ENCODE data around the gene LY9.

LY9 gene

GRCh38 chr1:160813215-160813614, 17.2 kb downstream of the LY9 start:
- Histone ChIP-seq H3K4me3 (ENCODE audit: insufficient read depth, low read depth, low read length, poor library complexity, severe bottlenecking) (no peak overlapping the region), H3K4me1 (ENCODE audit: control insufficient read depth, insufficient read depth, low read length, poor library complexity, severe bottlenecking) (peaks cover 11% of the 10 kb centered on the region), H3K9me3 (ENCODE audit: control insufficient read depth, low read length) (no peaks in the 10 kb centered on the region), H3K27me3 (replicated peaks; ENCODE audit: control insufficient read depth, insufficient read depth, low read length, poor library complexity, severe bottlenecking) (no peaks in the 10 kb centered on the region), H3K27ac (ENCODE audit: insufficient read depth, low read length, poor library complexity, severe bottlenecking) (no peak overlapping the region), H3K36me3 (ENCODE audit: control insufficient read depth, insufficient read depth, low read length) (peaks cover 74% of the 10 kb centered on the region)
- no peak for DNase-seq

DNA sequence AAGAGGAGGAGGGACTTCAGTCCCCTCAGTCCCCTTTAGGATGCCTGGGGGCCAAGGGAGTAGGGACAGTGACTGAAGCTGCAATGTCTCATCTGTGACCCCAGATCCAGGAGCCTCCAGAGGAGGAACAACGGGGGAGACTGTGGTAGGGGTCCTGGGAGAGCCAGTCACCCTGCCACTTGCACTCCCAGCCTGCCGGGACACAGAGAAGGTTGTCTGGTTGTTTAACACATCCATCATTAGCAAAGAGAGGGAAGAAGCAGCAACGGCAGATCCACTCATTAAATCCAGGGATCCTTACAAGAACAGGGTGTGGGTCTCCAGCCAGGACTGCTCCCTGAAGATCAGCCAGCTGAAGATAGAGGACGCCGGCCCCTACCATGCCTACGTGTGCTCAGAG, 18.3 kb downstream of the LY9 start:
- Histone ChIP-seq H3K4me1 (ENCODE audit: control insufficient read depth, insufficient read depth, low read length, poor library complexity, severe bottlenecking) (peaks cover 8% of the 10 kb centered on the region), H3K36me3 (ENCODE audit: control insufficient read depth, insufficient read depth, low read length) (peaks cover 77% of the 10 kb centered on the region), H3K9me3 (ENCODE audit: control insufficient read depth, low read length) (no peaks in the 10 kb centered on the region), H3K27ac (ENCODE audit: insufficient read depth, low read length, poor library complexity, severe bottlenecking) (no peak overlapping the region), H3K4me3 (ENCODE audit: insufficient read depth, low read depth, low read length, poor library complexity, severe bottlenecking) (no peak overlapping the region), H3K27me3 (replicated peaks; ENCODE audit: control insufficient read depth, insufficient read depth, low read length, poor library complexity, severe bottlenecking) (no peaks in the 10 kb centered on the region)
- DNase-seq = no peak

DNA sequence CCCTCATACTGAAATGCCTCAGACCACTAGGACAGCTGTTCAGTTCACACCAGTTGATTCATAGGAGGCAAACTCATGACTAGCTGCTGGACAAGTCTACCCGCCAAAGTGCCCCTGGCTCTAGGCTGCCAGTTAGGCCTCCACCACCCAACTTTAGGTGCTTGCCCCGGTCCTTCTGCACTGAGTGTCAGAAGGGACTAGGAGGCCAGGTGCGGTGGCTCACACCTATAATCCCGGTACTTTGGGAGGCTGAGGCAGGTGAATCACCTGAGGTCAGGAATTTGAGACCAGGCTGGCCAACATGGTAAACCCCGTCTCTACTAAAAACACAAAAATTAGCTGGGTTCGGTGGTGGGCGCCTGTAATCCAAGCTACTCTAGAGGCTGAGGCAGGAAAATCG, 18.9 kb downstream of the LY9 start:
- Histone ChIP-seq H3K4me1 (ENCODE audit: control insufficient read depth, insufficient read depth, low read length, poor library complexity, severe bottlenecking) (peaks cover 8% of the 10 kb centered on the region), H3K9me3 (ENCODE audit: control insufficient read depth, low read length) (no peaks in the 10 kb centered on the region), H3K27me3 (replicated peaks; ENCODE audit: control insufficient read depth, insufficient read depth, low read length, poor library complexity, severe bottlenecking) (no peaks in the 10 kb centered on the region), H3K36me3 (ENCODE audit: control insufficient read depth, insufficient read depth, low read length) (peaks cover 80% of the 10 kb centered on the region), H3K4me3 (ENCODE audit: insufficient read depth, low read depth, low read length, poor library complexity, severe bottlenecking) (no peak overlapping the region), H3K27ac (ENCODE audit: insufficient read depth, low read length, poor library complexity, severe bottlenecking) (no peak overlapping the region)
- DNase-seq = no peak

GRCh38 chr1:160818207-160818937, 22.4 kb downstream of the LY9 start:
- peaks cover 76% of the 10 kb centered on the region for H3K36me3 ChIP-seq (ENCODE audit: control insufficient read depth, insufficient read depth, low read length)
- H3K4me3 ChIP-seq (ENCODE audit: insufficient read depth, low read depth, low read length, poor library complexity, severe bottlenecking) = no peak overlapping the region
- H3K27ac ChIP-seq (ENCODE audit: insufficient read depth, low read length, poor library complexity, severe bottlenecking) = no peak overlapping the region
- DNase-seq = no peak
- H3K9me3 ChIP-seq (ENCODE audit: control insufficient read depth, low read length) = no peaks in the 10 kb centered on the region
- H3K27me3 ChIP-seq (replicated peaks; ENCODE audit: control insufficient read depth, insufficient read depth, low read length, poor library complexity, severe bottlenecking) = no peaks in the 10 kb centered on the region
- no peaks in the 10 kb centered on the region for H3K4me1 ChIP-seq (ENCODE audit: control insufficient read depth, insufficient read depth, low read length, poor library complexity, severe bottlenecking)

GRCh38 chr1:160819186-160819585, 23.2 kb downstream of the LY9 start:
- H3K27me3 ChIP-seq (replicated peaks; ENCODE audit: control insufficient read depth, insufficient read depth, low read length, poor library complexity, severe bottlenecking) = no peaks in the 10 kb centered on the region
- no peak overlapping the region for H3K27ac ChIP-seq (ENCODE audit: insufficient read depth, low read length, poor library complexity, severe bottlenecking)
- H3K4me3 ChIP-seq (ENCODE audit: insufficient read depth, low read depth, low read length, poor library complexity, severe bottlenecking) = no peak overlapping the region
- no peak for DNase-seq
- no peaks in the 10 kb centered on the region for H3K9me3 ChIP-seq (ENCODE audit: control insufficient read depth, low read length)
- no peaks in the 10 kb centered on the region for H3K4me1 ChIP-seq (ENCODE audit: control insufficient read depth, insufficient read depth, low read length, poor library complexity, severe bottlenecking)
- H3K36me3 ChIP-seq (ENCODE audit: control insufficient read depth, insufficient read depth, low read length) = peaks cover 76% of the 10 kb centered on the region

GRCh38 chr1:160821627-160822026, 25.7 kb downstream of the LY9 start:
- Histone ChIP-seq H3K36me3 (ENCODE audit: control insufficient read depth, insufficient read depth, low read length) (peaks cover 64% of the 10 kb centered on the region), H3K27me3 (replicated peaks; ENCODE audit: control insufficient read depth, insufficient read depth, low read length, poor library complexity, severe bottlenecking) (no peaks in the 10 kb centered on the region), H3K4me1 (ENCODE audit: control insufficient read depth, insufficient read depth, low read length, poor library complexity, severe bottlenecking) (no peaks in the 10 kb centered on the region), H3K4me3 (ENCODE audit: insufficient read depth, low read depth, low read length, poor library complexity, severe bottlenecking) (no peak overlapping the region), H3K27ac (ENCODE audit: insufficient read depth, low read length, poor library complexity, severe bottlenecking) (no peak overlapping the region), H3K9me3 (ENCODE audit: control insufficient read depth, low read length) (no peaks in the 10 kb centered on the region)
- no peak for DNase-seq

- no peak overlapping the region for H3K27ac ChIP-seq (ENCODE audit: insufficient read depth, low read length, poor library complexity, severe bottlenecking)
- H3K27me3 ChIP-seq (replicated peaks; ENCODE audit: control insufficient read depth, insufficient read depth, low read length, poor library complexity, severe bottlenecking) = no peaks in the 10 kb centered on the region
- no peak for DNase-seq
- no peak overlapping the region for H3K4me3 ChIP-seq (ENCODE audit: insufficient read depth, low read depth, low read length, poor library complexity, severe bottlenecking)
- H3K36me3 ChIP-seq (ENCODE audit: control insufficient read depth, insufficient read depth, low read length) = peaks cover 74% of the 10 kb centered on the region
- H3K9me3 ChIP-seq (ENCODE audit: control insufficient read depth, low read length) = no peaks in the 10 kb centered on the region
- no peaks in the 10 kb centered on the region for H3K4me1 ChIP-seq (ENCODE audit: control insufficient read depth, insufficient read depth, low read length, poor library complexity, severe bottlenecking)
Measured at GRCh38 chr1:160823296-160823695, 27.3 kb downstream of the LY9 start.

DNA sequence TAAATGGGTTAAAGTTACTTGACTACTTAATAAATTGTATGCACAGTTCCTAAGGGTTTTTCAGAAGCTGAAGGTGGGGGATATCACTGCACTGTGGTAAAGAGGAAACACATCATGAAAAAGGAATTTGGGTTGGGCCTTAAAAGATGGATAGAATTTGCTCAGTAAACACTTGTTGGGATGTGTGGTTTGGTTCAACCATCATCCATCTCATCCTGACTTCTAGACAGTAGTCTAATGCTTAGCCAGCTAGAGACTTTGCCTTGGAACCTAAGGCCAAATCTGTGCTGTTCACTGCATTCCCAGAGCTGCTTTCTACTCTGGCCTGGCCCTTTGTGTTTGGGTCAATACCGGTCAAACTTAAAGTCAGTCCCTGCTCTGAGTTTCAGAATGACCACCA, 30.6 kb downstream of the LY9 start:
- Histone ChIP-seq H3K4me1 (ENCODE audit: control insufficient read depth, insufficient read depth, low read length, poor library complexity, severe bottlenecking) (no peaks in the 10 kb centered on the region), H3K36me3 (ENCODE audit: control insufficient read depth, insufficient read depth, low read length) (peaks cover 53% of the 10 kb centered on the region), H3K27ac (ENCODE audit: insufficient read depth, low read length, poor library complexity, severe bottlenecking) (no peak overlapping the region), H3K27me3 (replicated peaks; ENCODE audit: control insufficient read depth, insufficient read depth, low read length, poor library complexity, severe bottlenecking) (no peaks in the 10 kb centered on the region), H3K9me3 (ENCODE audit: control insufficient read depth, low read length) (no peaks in the 10 kb centered on the region), H3K4me3 (ENCODE audit: insufficient read depth, low read depth, low read length, poor library complexity, severe bottlenecking) (no peak overlapping the region)
- no peak for DNase-seq

GRCh38 chr1:160827418-160827817, 31.4 kb downstream of the LY9 start:
- Histone ChIP-seq H3K9me3 (ENCODE audit: control insufficient read depth, low read length) (no peaks in the 10 kb centered on the region), H3K36me3 (ENCODE audit: control insufficient read depth, insufficient read depth, low read length) (peaks cover 46% of the 10 kb centered on the region), H3K27ac (ENCODE audit: insufficient read depth, low read length, poor library complexity, severe bottlenecking) (no peak overlapping the region), H3K27me3 (replicated peaks; ENCODE audit: control insufficient read depth, insufficient read depth, low read length, poor library complexity, severe bottlenecking) (no peaks in the 10 kb centered on the region), H3K4me3 (ENCODE audit: insufficient read depth, low read depth, low read length, poor library complexity, severe bottlenecking) (no peak overlapping the region), H3K4me1 (ENCODE audit: control insufficient read depth, insufficient read depth, low read length, poor library complexity, severe bottlenecking) (no peaks in the 10 kb centered on the region)
- DNase-seq = no peak

DNA sequence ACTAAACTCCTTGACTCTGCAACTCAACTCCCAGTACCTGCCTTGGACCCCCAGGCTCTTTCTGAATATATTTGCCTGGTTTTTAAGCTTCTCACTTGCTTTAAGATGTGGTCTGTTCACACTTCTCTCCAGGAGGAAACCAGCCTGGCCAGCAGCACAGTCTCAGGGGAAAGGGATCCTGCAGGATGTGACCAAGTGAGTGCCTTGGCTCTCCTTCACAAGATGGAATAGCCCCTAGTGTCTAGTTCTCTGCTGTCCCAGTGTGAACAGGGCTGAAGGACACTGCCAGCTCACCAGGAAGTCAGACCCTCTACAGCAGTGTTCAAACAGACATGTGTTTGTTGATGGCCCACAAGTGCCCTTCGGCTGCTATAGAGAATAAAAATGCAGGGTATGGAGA, 33.8 kb downstream of the LY9 start:
- Histone ChIP-seq H3K27ac (ENCODE audit: insufficient read depth, low read length, poor library complexity, severe bottlenecking) (no peak overlapping the region), H3K36me3 (ENCODE audit: control insufficient read depth, insufficient read depth, low read length) (peaks cover 26% of the 10 kb centered on the region), H3K27me3 (replicated peaks; ENCODE audit: control insufficient read depth, insufficient read depth, low read length, poor library complexity, severe bottlenecking) (no peaks in the 10 kb centered on the region), H3K9me3 (ENCODE audit: control insufficient read depth, low read length) (no peaks in the 10 kb centered on the region), H3K4me1 (ENCODE audit: control insufficient read depth, insufficient read depth, low read length, poor library complexity, severe bottlenecking) (no peaks in the 10 kb centered on the region), H3K4me3 (ENCODE audit: insufficient read depth, low read depth, low read length, poor library complexity, severe bottlenecking) (no peak overlapping the region)
- DNase-seq = no peak

All from effector memory CD4-positive, alpha-beta T cell (primary cell).